HepG2 (cell line): ENCODE measurements around the gene CBX2. TPM values are rescaled to one million over a fixed set of nuclear protein-coding genes. Genes with fewer than 3 reads are reported as not detected.

Experiments
- ARNT2 ChIP-seq: sonication (generic); formaldehyde crosslinking; IDR thresholded peaks from 2 replicates; pipeline ENCODE4 v1.8.0; 2022; ENCODE audit warnings: mild to moderate bottlenecking, low read depth, missing genetic modification reagents, moderate library complexity
- ASH2L ChIP-seq: fragments of 300-600, 200-600 bp; sonication (generic); IDR thresholded peaks from 2 replicates; pipeline ENCODE4 v1.7.0; 2017; ENCODE audit warnings: low read depth, mild to moderate bottlenecking, moderate library complexity, mixed read lengths, low read length; ENCODE audit not compliant: insufficient read length
- CBX5 ChIP-seq: sonication (generic); formaldehyde crosslinking; IDR thresholded peaks from 2 replicates; pipeline ENCODE4 v1.4.0; 2020; ENCODE audit warnings: missing genetic modification reagents, borderline replicate concordance
- GZF1 ChIP-seq: sonication (generic); formaldehyde crosslinking; IDR thresholded peaks from 2 replicates; pipeline ENCODE4 v1.5.1; 2020; ENCODE audit warnings: mild to moderate bottlenecking, missing genetic modification reagents
- HNRNPK ChIP-seq: fragments of 200-400 bp; formaldehyde crosslinking; IDR thresholded peaks from 2 replicates; pipeline ENCODE4 v1.6.1; 2018; ENCODE audit warnings: low read length, low read depth, moderate library complexity, mild to moderate bottlenecking; ENCODE audit not compliant: poor library complexity, severe bottlenecking
- MYNN ChIP-seq: sonication (generic); formaldehyde crosslinking; IDR thresholded peaks from 2 replicates; pipeline ENCODE4 v1.4.0; 2020; ENCODE audit warnings: mild to moderate bottlenecking, low read depth, missing genetic modification reagents
- NCOA5 ChIP-seq: sonication (generic); formaldehyde crosslinking; IDR thresholded peaks from 2 replicates; pipeline ENCODE4 v1.4.0; 2020; ENCODE audit warnings: missing genetic modification reagents
- NFATC3 ChIP-seq: sonication (generic); formaldehyde crosslinking; IDR thresholded peaks from 2 replicates; pipeline ENCODE4 v1.5.1; 2020; ENCODE audit warnings: mild to moderate bottlenecking, missing genetic modification reagents
- PITX1 ChIP-seq: sonication (generic); formaldehyde crosslinking; IDR thresholded peaks from 2 replicates; pipeline ENCODE4 v1.5.1; 2020; ENCODE audit warnings: mild to moderate bottlenecking, missing genetic modification reagents
- SOX6 ChIP-seq, 2 experiments: fragments of 450-650 bp in 1 of 2; sonication (generic) in 1 of 2; formaldehyde crosslinking in 1 of 2; IDR thresholded peaks; 2 replicates each; pipeline versions ENCODE4 v1.4.0 to v1.6.1; 2017 to 2020; ENCODE audit warnings: antibody characterized with exemption in 1 of 2, mild to moderate bottlenecking in 1 of 2, missing genetic modification reagents in 1 of 2
- SRSF4 ChIP-seq: fragments of 200-400 bp; formaldehyde crosslinking; IDR thresholded peaks from one replicate; pipeline ENCODE4 v1.6.1; 2018; ENCODE audit warnings: mild to moderate bottlenecking, low read depth, low read length, moderate library complexity; ENCODE audit not compliant: poor library complexity, severe bottlenecking
- ZBTB25 ChIP-seq: IDR thresholded peaks from 2 replicates; pipeline ENCODE4 v1.6.1; 2018; ENCODE audit warnings: missing genetic modification reagents
- ZNF264 ChIP-seq: sonication (generic); formaldehyde crosslinking; IDR thresholded peaks from 2 replicates; pipeline ENCODE4 v1.4.0; 2020; ENCODE audit warnings: missing genetic modification reagents
- ZNF329 ChIP-seq: sonication (generic); formaldehyde crosslinking; IDR thresholded peaks from 2 replicates; pipeline ENCODE4 v1.9.0; 2021; ENCODE audit warnings: low read depth, mild to moderate bottlenecking, missing genetic modification reagents
- ZNF367 ChIP-seq: sonication (generic); formaldehyde crosslinking; IDR thresholded peaks from 2 replicates; pipeline ENCODE4 v1.4.0; 2020; ENCODE audit warnings: missing genetic modification reagents, borderline replicate concordance
- ZNF451 ChIP-seq: sonication (generic); formaldehyde crosslinking; IDR thresholded peaks from 2 replicates; pipeline ENCODE4 v1.5.0; 2020; ENCODE audit warnings: mild to moderate bottlenecking, missing genetic modification reagents
- ZNF558 ChIP-seq: sonication (generic); formaldehyde crosslinking; IDR thresholded peaks from 2 replicates; pipeline ENCODE4 v1.9.0; 2022; ENCODE audit warnings: mild to moderate bottlenecking, missing genetic modification reagents, borderline replicate concordance
- ZNF597 ChIP-seq: sonication (generic); formaldehyde crosslinking; IDR thresholded peaks from 2 replicates; pipeline ENCODE4 v1.5.0; 2020; ENCODE audit warnings: missing genetic modification reagents
- ZNF646 ChIP-seq: sonication (generic); formaldehyde crosslinking; IDR thresholded peaks from 2 replicates; pipeline ENCODE4 v1.9.0; 2021; ENCODE audit warnings: mild to moderate bottlenecking, missing genetic modification reagents
- ZSCAN22 ChIP-seq: sonication (generic); formaldehyde crosslinking; IDR thresholded peaks from 2 replicates; pipeline ENCODE4 v1.4.0; 2020; ENCODE audit warnings: mild to moderate bottlenecking, missing genetic modification reagents
- polyA plus RNA-seq, 8 experiments: library from polyadenylated mRNA; depleted of rRNA in 3 of 8; stranded (reverse) in 7 of 8; unstranded in 1 of 8; fragments of >200 nt; fragmentation: Illumina TruSeq in 4 of 8; extraction: Trizol in 4 of 8; gene quantifications; 2 replicates each; pipeline versions ENCODE4 v1.2.1 to v1.2.3, GENCODE V29; 2011 to 2016; ENCODE audit warnings: low read depth in 4 of 8, missing spikeins in 1 of 8, mixed read lengths in 1 of 8; ENCODE audit not compliant: insufficient read depth in 1 of 8
- total RNA-seq, 5 experiments: library from RNA; depleted of rRNA; stranded (reverse); fragments of >200 nt; fragmentation: Illumina TruSeq; extraction: Trizol; gene quantifications; 2 replicates each; pipeline ENCODE4 v1.2.3, GENCODE V29; 2016; ENCODE audit warnings: low read depth in 1 of 5

The CBX2 gene
- total and polyA plus RNA-seq, 2 of the 13 experiments (the other 11 are each of a cell fraction or from before 2014, with no cell fraction given) = 14.5 to 31.1 TPM

DNA sequence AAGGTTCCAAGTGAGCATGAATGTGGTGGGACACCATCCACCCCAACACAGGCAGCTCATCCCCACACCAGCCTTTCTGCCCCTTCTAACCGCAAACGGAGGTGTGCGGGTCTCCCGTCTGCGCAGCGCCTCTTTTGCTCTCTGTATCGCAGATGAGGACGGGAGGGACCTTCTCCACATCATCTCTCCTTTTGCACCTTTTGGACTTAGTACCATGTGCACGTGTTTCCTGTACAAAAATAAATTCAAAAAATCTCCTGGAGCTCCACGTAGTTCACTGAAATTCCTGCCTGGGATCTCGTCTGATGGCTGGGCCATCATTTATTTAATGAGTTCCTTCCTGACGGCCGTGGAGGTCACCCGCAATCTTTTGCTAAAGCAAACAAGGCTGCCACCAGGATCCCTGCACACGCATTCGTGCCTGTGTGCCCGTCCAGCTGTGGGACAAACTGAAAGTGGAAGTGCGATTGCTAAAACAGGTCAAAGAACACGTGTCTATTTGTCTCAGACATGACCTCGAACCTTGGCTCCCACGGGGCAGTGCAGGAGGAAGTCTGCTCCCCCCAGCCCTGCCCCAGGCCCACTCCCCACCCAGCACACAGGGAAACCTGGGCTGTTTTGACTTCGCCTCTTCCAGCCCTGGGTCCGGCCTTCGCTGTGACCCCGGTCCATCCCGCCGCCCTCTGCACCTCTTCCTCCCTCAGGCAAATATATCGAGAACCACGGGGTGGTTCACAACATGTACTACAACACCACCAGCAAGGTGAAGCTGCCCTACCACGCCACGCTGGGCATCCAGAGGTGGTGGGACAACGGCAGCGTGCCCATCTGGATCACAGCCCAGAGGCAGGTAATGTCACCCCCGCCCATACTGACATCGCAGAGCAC, 44.9 kb upstream of the CBX2 start (continued):
- TF ChIP-seq GZF1 (CRISPR knock-in tag) (0 out of 2 replicates have a peak, but pooled peaks have one; percentile 78), ASH2L (no peak), ZBTB25 (0 out of 2 replicates have a peak, but pooled peaks have one; percentile 27), NFATC3 (no peak), MYNN (CRISPR knock-in tag) (no peak), ZNF646 (CRISPR knock-in tag) (no peak), ARNT2 (CRISPR knock-in tag) (no peak), ZNF558 (CRISPR knock-in tag) (0 out of 2 replicates have a peak, but pooled peaks have one; percentile 51), SRSF4 (no peak), HNRNPK (no peak), ZNF367 (CRISPR knock-in tag) (no peak), ZNF329 (CRISPR knock-in tag) (no peak), ZNF451 (no peak), PITX1 (CRISPR knock-in tag) (peak; percentile 74), ZNF264 (CRISPR knock-in tag) (0 out of 2 replicates have a peak, but pooled peaks have one; percentile 23), CBX5 (CRISPR knock-in tag) (no peak), ZSCAN22 (CRISPR knock-in tag) (no peak), SOX6 (IDR thresholded peaks at IDR 0.05) (no peak), SOX6 (CRISPR knock-in tag; IDR thresholded peaks at IDR 0.05) (peak; percentile 64; the same call in 1 of the 2 replicates), NCOA5 (CRISPR knock-in tag) (no peak), ZNF597 (CRISPR knock-in tag) (no peak)
